ENCODE results near the gene RCSD1.

RCSD1 gene

GRCh38 chr1:167618789-167619188 is 11.2 kb upstream of the RCSD1 start:
- DNase-seq, result no peak

GRCh38 chr1:167620002-167620401 is 10.0 kb upstream of the RCSD1 start:
- no peak for DNase-seq

GRCh38 chr1:167621780-167622313 is 8.2 kb upstream of the RCSD1 start:
- no peak for DNase-seq

GRCh38 chr1:167623951-167624350 is 6.1 kb upstream of the RCSD1 start:
- peak; percentile 69 for DNase-seq

- no peak for DNase-seq
These were observed 4.8 kb upstream of the RCSD1 start for GRCh38 chr1:167625040-167625823.

- peak; percentile 79 for DNase-seq
These were observed 2.5 kb upstream of the RCSD1 start for GRCh38 chr1:167627615-167627864.

GRCh38 chr1:167627865-167628641 is 2.0 kb upstream of the RCSD1 start:
- DNase-seq, result no peak

- no peak for DNase-seq
These were observed 1.1 kb upstream of the RCSD1 start for GRCh38 chr1:167628741-167629515.

GRCh38 chr1:167630568-167631385 is 745 bp downstream of the RCSD1 start:
- DNase-seq, result peak; percentile 90

- no peak for DNase-seq
These were observed 1.4 kb downstream of the RCSD1 start for GRCh38 chr1:167631386-167631935.

- peak; percentile 70 for DNase-seq
These were observed 2.0 kb downstream of the RCSD1 start for GRCh38 chr1:167631936-167632614.

- no peak for DNase-seq
These were observed 3.4 kb downstream of the RCSD1 start for GRCh38 chr1:167633258-167633944.

- no peak for DNase-seq
These were observed 4.4 kb downstream of the RCSD1 start for GRCh38 chr1:167634435-167634834.

GRCh38 chr1:167635156-167635648 is 5.2 kb downstream of the RCSD1 start:
- no peak for DNase-seq

- no peak for DNase-seq
These were observed 5.9 kb downstream of the RCSD1 start for GRCh38 chr1:167635941-167636340.

- DNase-seq, result no peak
These were observed 8.0 kb downstream of the RCSD1 start for GRCh38 chr1:167638064-167638463.

GRCh38 chr1:167640051-167640450 is 10.0 kb downstream of the RCSD1 start:
- no peak for DNase-seq

- no peak for DNase-seq
These were observed 11.9 kb downstream of the RCSD1 start for GRCh38 chr1:167641786-167642500.

- DNase-seq, result no peak
These were observed 12.4 kb downstream of the RCSD1 start for GRCh38 chr1:167642501-167642826.

- DNase-seq, result no peak
These were observed 13.4 kb downstream of the RCSD1 start for GRCh38 chr1:167643441-167643840.

Data from suppressor macrophage treated with lipopolysaccharide for 4 hours (primary cell).